ENCODE data around the gene APOA1.

- no peak for TF ChIP-seq EZH2 (IDR thresholded peaks at IDR 0.05; ENCODE audit: borderline replicate concordance, low read depth, low read length, severe bottlenecking)
- peak; percentile 93 to 94 for TF ChIP-seq CTCF (IDR thresholded peaks at IDR 0.05; ENCODE audit: extremely low read depth in 1 of 2, insufficient read depth in 1 of 2, low read depth in 1 of 2, low read length in 2 of 2)
- no peak for TF ChIP-seq JUN (IDR thresholded peaks at IDR 0.05; ENCODE audit: borderline replicate concordance, insufficient read depth, insufficient read length, low read depth)
- no peak for TF ChIP-seq POLR2A (IDR thresholded peaks at IDR 0.05; ENCODE audit: low read depth, low read length)
- TF ChIP-seq POLR2AphosphoS5 (IDR thresholded peaks at IDR 0.05; ENCODE audit: insufficient read depth, low read depth, low read length): no peak
- no peak for TF ChIP-seq MAX (IDR thresholded peaks at IDR 0.05; ENCODE audit: insufficient read depth, insufficient read length)
- no peak for TF ChIP-seq GATA2 (IDR thresholded peaks at IDR 0.05; ENCODE audit: insufficient read depth, insufficient read length, low read depth, low read length)
- TF ChIP-seq MYC (IDR thresholded peaks at IDR 0.05; ENCODE audit: low read depth, low read length): no peak
These were observed 46.2 kb downstream of the APOA1 start for GRCh38 chr11:116791002-116791812.

Measured in endothelial cell of umbilical vein (primary cell).